GM12878 (cell line): ENCODE measurements around the gene POU3F3. TPM values are rescaled to one million over a fixed set of nuclear protein-coding genes. Genes with fewer than 3 reads are reported as not detected.

Source experiments
- ATAC-seq: fragments of 200-7000 bp; cut with Tn5 transposase; 3 replicates; pipeline ENCODE4 v1.9.1; 2020; ENCODE audit warnings: mild to moderate bottlenecking, moderate library complexity
- BruUV-seq: library from RNA; stranded (reverse); fragments of 400-500 nt; replicated peaks from 2 replicates; lab custom pipeline; 2021; lab: Mats Ljungman, UMichigan
- CTCF ChIA-PET: fragments of 300-600 bp; sonication (Branson Sonifier 250); formaldehyde crosslinking; extraction: SDS; loops from one replicate; lab custom pipeline; 2021; ENCODE audit warnings: inconsistent platforms; lab: Yijun Ruan, JAX
- POLR2A ChIA-PET: fragments of 350-600 bp; formaldehyde crosslinking; extraction: SDS; loops from one replicate; lab custom pipeline; 2021; ENCODE audit warnings: inconsistent platforms; lab: Charles Lee
- RAD21 ChIA-PET: fragments of 300-600 bp; sonication (Branson Sonifier 250); formaldehyde crosslinking; loops from one replicate; lab custom pipeline; 2023; ENCODE audit warnings: antibody characterized with exemption; ENCODE audit not compliant: unreplicated experiment; lab: Charles Lee
- SMC1A ChIA-PET: fragments of 300-600 bp; sonication (Branson Sonifier 250); formaldehyde crosslinking; loops from one replicate; lab custom pipeline; 2023; ENCODE audit not compliant: unreplicated experiment, uncharacterized antibody; lab: Charles Lee
- DNase-seq: peaks from one replicate; pipeline ENCODE4 v3.0.0-alpha.2; 2011; ENCODE audit warnings: low read depth, low spot score
- FAIRE-seq: peaks from 3 replicates; lab custom pipeline; 2011; peaks lifted over from hg19 to GRCh38; lab: Jason Lieb, UNC
- H2AFZ ChIP-seq: 2 replicates; pipeline ENCODE4 v1.6.0; 2011; ENCODE audit warnings: low read depth, low read length, control low read depth; ENCODE audit not compliant: control insufficient read depth
- H3K27ac ChIP-seq: 2 replicates; pipeline ENCODE4 v1.5.1; 2011; ENCODE audit warnings: control low read depth; ENCODE audit not compliant: control insufficient read depth, insufficient read depth
- H3K27me3 ChIP-seq, 2 experiments: replicated peaks in 1 of 2; 2 replicates each; pipeline versions ENCODE4 v1.6.0 to v1.6.1; 2011; ENCODE audit warnings: low read length in 1 of 2; ENCODE audit not compliant: control insufficient read depth in 2 of 2, insufficient read depth in 2 of 2
- H3K36me3 ChIP-seq, 2 experiments: 2 replicates each; pipeline ENCODE4 v1.5.1; 2011; ENCODE audit warnings: low read length in 1 of 2; ENCODE audit not compliant: control insufficient read depth in 2 of 2, insufficient read depth in 2 of 2
- H3K4me1 ChIP-seq: 2 replicates; pipeline ENCODE4 v1.6.1; 2011; ENCODE audit warnings: mild to moderate bottlenecking, low read length, moderate library complexity, mixed read lengths; ENCODE audit not compliant: control insufficient read depth, insufficient read depth
- H3K4me2 ChIP-seq: 2 replicates; pipeline ENCODE4 v1.6.0; 2011; ENCODE audit warnings: control low read depth; ENCODE audit not compliant: control insufficient read depth, insufficient read depth
- H3K4me3 ChIP-seq: fragments of 200-600 bp; sonication (generic); 2 replicates; pipeline ENCODE4 v1.5.1; 2016
- H3K79me2 ChIP-seq: 2 replicates; pipeline ENCODE4 v1.6.0; 2011; ENCODE audit warnings: low read length; ENCODE audit not compliant: control insufficient read depth, insufficient read depth
- H3K9ac ChIP-seq: 2 replicates; pipeline ENCODE4 v1.8.0; 2011; ENCODE audit warnings: low read length, control low read depth, mixed read lengths; ENCODE audit not compliant: control insufficient read depth, insufficient read depth
- H3K9me3 ChIP-seq: replicated peaks from 3 replicates; pipeline ENCODE4 v1.5.1; 2011; ENCODE audit warnings: mild to moderate bottlenecking, low read length; ENCODE audit not compliant: control insufficient read depth, insufficient read depth
- H4K20me1 ChIP-seq: 2 replicates; pipeline ENCODE4 v1.6.0; 2011; ENCODE audit not compliant: control insufficient read depth, insufficient read depth
- CBFB ChIP-seq: IDR thresholded peaks from 2 replicates; pipeline ENCODE4 v1.6.1; 2016; ENCODE audit warnings: antibody characterized with exemption, low read depth
- CEBPB ChIP-seq, 2 experiments: fragments of 150-350 bp in 1 of 2; IDR thresholded peaks; 2 replicates each; pipeline ENCODE4 v1.6.1; 2012 to 2014; ENCODE audit warnings: low read depth in 2 of 2, low read length in 2 of 2, borderline replicate concordance in 1 of 2, inconsistent platforms in 1 of 2
- DPF2 ChIP-seq: fragments of 450-650 bp; IDR thresholded peaks from 2 replicates; pipeline ENCODE4 v1.6.1; 2017; ENCODE audit warnings: mild to moderate bottlenecking
- LARP7 ChIP-seq: fragments of 450-650 bp; IDR thresholded peaks from 2 replicates; pipeline ENCODE4 v1.6.1; 2017; ENCODE audit warnings: mild to moderate bottlenecking
- MEF2A ChIP-seq: IDR thresholded peaks from 2 replicates; pipeline ENCODE4 v1.6.1; 2011; ENCODE audit warnings: low read depth, mild to moderate bottlenecking, low read length, moderate library complexity; ENCODE audit not compliant: insufficient read depth
- MTA3 ChIP-seq: IDR thresholded peaks from 2 replicates; pipeline ENCODE4 v1.6.1; 2012; ENCODE audit warnings: low read length, inconsistent platforms, borderline replicate concordance
- NR2C2 ChIP-seq: IDR thresholded peaks from 2 replicates; pipeline ENCODE4 v1.6.1; 2011; ENCODE audit warnings: borderline replicate concordance, low read depth; ENCODE audit not compliant: control insufficient read depth, insufficient read length
- SPI1 ChIP-seq: IDR thresholded peaks from 2 replicates; pipeline ENCODE4 v1.6.1; 2011; ENCODE audit warnings: low read depth, mild to moderate bottlenecking, low read length, moderate library complexity, borderline replicate concordance; ENCODE audit not compliant: insufficient read depth
- YY1 ChIP-seq: IDR thresholded peaks from 2 replicates; pipeline ENCODE4 v1.6.1; 2011; ENCODE audit warnings: low read depth, mild to moderate bottlenecking, low read length
- ZNF217 ChIP-seq: fragments of 450-650 bp; IDR thresholded peaks from 2 replicates; pipeline ENCODE4 v1.6.1; 2017; ENCODE audit warnings: antibody characterized with exemption, mild to moderate bottlenecking
- WGBS: methylation state at CpG from one replicate; pipeline ENCODE4 v1.1.6; 2016; ENCODE audit warnings: low lambda C conversion rate; ENCODE audit not compliant: insufficient replicate concordance, insufficient coverage; ENCODE audit errors: missing lambda C conversion rate; 5-methylcytosine and 5-hydroxymethylcytosine counted together
- in situ Hi-C: fragments of 300-500 bp; cut with MboI; formaldehyde crosslinking; loops from 9 replicates; pipeline ENCODE4 v1.14.3; 2018; ENCODE audit warnings: mixed read lengths
- intact Hi-C: fragments of 100-400 bp; cut with micrococcal nuclease; formaldehyde crosslinking; loops from one replicate; pipeline ENCODE4 v1.14.2; 2022; ENCODE audit not compliant: unreplicated experiment
- polyA plus RNA-seq, 11 experiments: library from polyadenylated mRNA; depleted of rRNA in 4 of 11; unstranded in 6 of 11; stranded (reverse) in 5 of 11; fragments of >200 nt; fragmentation: Nextera tagmentation in 4 of 11; fragmentation: Illumina TruSeq in 1 of 11; extraction: Ambion mirVana in 4 of 11; extraction: Trizol in 1 of 11; gene quantifications; 1 replicate in 1 of 11; 2 replicates in 10 of 11; pipeline versions ENCODE4 v1.2.1 to v1.2.3, GENCODE V29; 2011 to 2016; ENCODE audit warnings: inconsistent platforms in 2 of 11, missing spikeins in 2 of 11, low read depth in 1 of 11
- total RNA-seq, 4 experiments: library from RNA; depleted of rRNA in 3 of 4; stranded (reverse); fragments of >200 nt in 3 of 4; fragmentation: Illumina TruSeq in 1 of 4; extraction: Trizol in 1 of 4; gene quantifications; 2 replicates each; pipeline versions ENCODE4 v1.2.1 to v1.2.3, GENCODE V29; 2013 to 2021
- TF ChIP-seq, protein P1 (sequence below): fragments of 450-650 bp; IDR thresholded peaks from 2 replicates; pipeline ENCODE4 v1.6.1; 2016; ENCODE audit warnings: mild to moderate bottlenecking, moderate library complexity, borderline replicate concordance
- TF ChIP-seq, protein P2 (sequence below): IDR thresholded peaks from 2 replicates; pipeline ENCODE4 v1.6.1; 2012; ENCODE audit warnings: mild to moderate bottlenecking, low read depth, low read length
- TF ChIP-seq, protein P3 (sequence below): fragments of 450-650 bp; IDR thresholded peaks from 2 replicates; pipeline ENCODE4 v1.6.1; 2016; ENCODE audit warnings: mild to moderate bottlenecking

The POU3F3 gene
- total and polyA plus RNA-seq, 10 of the 15 experiments (the other 5 are each of a cell fraction or from before 2014, with no cell fraction given): not detected

DNA sequence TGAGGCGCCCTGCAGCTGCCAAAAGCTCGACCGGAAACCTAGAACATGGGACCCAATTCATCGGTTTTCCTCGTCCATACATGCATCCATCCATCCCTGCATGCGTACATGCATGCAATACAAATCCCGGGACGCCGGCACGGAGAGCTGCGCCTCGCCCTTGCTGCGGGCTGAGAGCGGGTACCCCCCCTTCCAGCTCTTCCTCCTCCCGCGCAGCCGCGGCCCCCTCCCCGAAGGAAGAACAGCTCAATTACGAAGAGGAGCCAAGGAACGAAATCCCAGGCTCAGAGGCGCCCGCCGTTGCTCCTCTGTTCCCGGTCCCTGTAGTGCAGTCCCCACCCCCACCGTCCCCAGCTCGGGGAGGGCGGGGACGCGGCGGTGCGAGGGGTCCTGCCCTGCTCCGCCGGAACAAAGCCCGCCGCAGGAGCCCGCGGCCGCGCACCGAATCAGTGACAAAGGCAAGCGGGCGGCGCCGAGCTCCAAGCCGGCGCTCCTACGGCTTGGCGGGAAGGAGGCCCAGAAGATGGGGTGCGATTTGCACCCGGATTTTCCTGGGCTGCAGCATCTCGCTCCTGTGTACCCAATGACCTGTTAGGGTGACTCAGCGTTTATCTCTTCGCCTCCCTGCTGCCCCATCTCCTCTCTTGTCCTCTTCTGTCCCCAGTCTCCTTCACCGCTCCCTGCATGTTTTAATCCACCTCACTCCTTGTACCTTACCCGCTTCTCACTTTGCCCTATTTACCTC is 8.9 kb upstream of the POU3F3 start:
- no peaks in the 10 kb centered on the region for H3K36me3 ChIP-seq
- ATAC-seq: no peak
- no peak for FAIRE-seq
- H3K4me3 ChIP-seq: no peak overlapping the region
- ChIA-PET CTCF (no interaction called here), POLR2A (no interaction called here), RAD21 (no interaction called here), SMC1A (no interaction called here)
- intact Hi-C loops: loop anchor here (5.0 kb wide), 1 partner anchor 813 kb away; no protein-coding TSS in a partner anchor
- no peak for DNase-seq
- BruUV-seq: no TSS peak
- no peak overlapping the region for H3K27ac ChIP-seq
- no peaks in the 10 kb centered on the region for H4K20me1 ChIP-seq
- H3K9ac ChIP-seq: no peak overlapping the region
- 37% methylated on average over 49 of the region's 56 CpGs for WGBS
- H3K79me2 ChIP-seq: no peaks in the 10 kb centered on the region
- H3K27me3 ChIP-seq: peaks cover 10 to 23% of the 10 kb centered on the region in 2 experiments
- H2AFZ ChIP-seq: no peak overlapping the region
- in situ Hi-C loops: no loop called here
- no peak overlapping the region for H3K4me2 ChIP-seq
- no peaks in the 10 kb centered on the region for H3K4me1 ChIP-seq
- H3K9me3 ChIP-seq: no peaks in the 10 kb centered on the region; the same call in 2 of the 3 replicates
- TF ChIP-seq DPF2 (no peak), LARP7 (no peak), ZNF217 (no peak), CBFB (no peak), NR2C2 (no peak), MTA3 (no peak), SPI1 (no peak), CEBPB (IDR thresholded peaks at IDR 0.05; ENCODE audit: borderline replicate concordance in 1 of 2, low read depth in 2 of 2, low read length in 2 of 2) (no peak), YY1 (no peak), MEF2A (no peak)
- TF ChIP-seq, protein P1, sequence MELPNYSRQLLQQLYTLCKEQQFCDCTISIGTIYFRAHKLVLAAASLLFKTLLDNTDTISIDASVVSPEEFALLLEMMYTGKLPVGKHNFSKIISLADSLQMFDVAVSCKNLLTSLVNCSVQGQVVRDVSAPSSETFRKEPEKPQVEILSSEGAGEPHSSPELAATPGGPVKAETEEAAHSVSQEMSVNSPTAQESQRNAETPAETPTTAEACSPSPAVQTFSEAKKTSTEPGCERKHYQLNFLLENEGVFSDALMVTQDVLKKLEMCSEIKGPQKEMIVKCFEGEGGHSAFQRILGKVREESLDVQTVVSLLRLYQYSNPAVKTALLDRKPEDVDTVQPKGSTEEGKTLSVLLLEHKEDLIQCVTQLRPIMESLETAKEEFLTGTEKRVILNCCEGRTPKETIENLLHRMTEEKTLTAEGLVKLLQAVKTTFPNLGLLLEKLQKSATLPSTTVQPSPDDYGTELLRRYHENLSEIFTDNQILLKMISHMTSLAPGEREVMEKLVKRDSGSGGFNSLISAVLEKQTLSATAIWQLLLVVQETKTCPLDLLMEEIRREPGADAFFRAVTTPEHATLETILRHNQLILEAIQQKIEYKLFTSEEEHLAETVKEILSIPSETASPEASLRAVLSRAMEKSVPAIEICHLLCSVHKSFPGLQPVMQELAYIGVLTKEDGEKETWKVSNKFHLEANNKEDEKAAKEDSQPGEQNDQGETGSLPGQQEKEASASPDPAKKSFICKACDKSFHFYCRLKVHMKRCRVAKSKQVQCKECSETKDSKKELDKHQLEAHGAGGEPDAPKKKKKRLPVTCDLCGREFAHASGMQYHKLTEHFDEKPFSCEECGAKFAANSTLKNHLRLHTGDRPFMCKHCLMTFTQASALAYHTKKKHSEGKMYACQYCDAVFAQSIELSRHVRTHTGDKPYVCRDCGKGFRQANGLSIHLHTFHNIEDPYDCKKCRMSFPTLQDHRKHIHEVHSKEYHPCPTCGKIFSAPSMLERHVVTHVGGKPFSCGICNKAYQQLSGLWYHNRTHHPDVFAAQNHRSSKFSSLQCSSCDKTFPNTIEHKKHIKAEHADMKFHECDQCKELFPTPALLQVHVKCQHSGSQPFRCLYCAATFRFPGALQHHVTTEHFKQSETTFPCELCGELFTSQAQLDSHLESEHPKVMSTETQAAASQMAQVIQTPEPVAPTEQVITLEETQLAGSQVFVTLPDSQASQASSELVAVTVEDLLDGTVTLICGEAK: no peak
- TF ChIP-seq, protein P2, sequence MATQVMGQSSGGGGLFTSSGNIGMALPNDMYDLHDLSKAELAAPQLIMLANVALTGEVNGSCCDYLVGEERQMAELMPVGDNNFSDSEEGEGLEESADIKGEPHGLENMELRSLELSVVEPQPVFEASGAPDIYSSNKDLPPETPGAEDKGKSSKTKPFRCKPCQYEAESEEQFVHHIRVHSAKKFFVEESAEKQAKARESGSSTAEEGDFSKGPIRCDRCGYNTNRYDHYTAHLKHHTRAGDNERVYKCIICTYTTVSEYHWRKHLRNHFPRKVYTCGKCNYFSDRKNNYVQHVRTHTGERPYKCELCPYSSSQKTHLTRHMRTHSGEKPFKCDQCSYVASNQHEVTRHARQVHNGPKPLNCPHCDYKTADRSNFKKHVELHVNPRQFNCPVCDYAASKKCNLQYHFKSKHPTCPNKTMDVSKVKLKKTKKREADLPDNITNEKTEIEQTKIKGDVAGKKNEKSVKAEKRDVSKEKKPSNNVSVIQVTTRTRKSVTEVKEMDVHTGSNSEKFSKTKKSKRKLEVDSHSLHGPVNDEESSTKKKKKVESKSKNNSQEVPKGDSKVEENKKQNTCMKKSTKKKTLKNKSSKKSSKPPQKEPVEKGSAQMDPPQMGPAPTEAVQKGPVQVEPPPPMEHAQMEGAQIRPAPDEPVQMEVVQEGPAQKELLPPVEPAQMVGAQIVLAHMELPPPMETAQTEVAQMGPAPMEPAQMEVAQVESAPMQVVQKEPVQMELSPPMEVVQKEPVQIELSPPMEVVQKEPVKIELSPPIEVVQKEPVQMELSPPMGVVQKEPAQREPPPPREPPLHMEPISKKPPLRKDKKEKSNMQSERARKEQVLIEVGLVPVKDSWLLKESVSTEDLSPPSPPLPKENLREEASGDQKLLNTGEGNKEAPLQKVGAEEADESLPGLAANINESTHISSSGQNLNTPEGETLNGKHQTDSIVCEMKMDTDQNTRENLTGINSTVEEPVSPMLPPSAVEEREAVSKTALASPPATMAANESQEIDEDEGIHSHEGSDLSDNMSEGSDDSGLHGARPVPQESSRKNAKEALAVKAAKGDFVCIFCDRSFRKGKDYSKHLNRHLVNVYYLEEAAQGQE: no peak
- TF ChIP-seq, protein P3, sequence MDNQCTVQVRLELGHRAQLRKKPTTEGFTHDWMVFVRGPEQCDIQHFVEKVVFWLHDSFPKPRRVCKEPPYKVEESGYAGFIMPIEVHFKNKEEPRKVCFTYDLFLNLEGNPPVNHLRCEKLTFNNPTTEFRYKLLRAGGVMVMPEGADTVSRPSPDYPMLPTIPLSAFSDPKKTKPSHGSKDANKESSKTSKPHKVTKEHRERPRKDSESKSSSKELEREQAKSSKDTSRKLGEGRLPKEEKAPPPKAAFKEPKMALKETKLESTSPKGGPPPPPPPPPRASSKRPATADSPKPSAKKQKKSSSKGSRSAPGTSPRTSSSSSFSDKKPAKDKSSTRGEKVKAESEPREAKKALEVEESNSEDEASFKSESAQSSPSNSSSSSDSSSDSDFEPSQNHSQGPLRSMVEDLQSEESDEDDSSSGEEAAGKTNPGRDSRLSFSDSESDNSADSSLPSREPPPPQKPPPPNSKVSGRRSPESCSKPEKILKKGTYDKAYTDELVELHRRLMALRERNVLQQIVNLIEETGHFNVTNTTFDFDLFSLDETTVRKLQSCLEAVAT: no peak
